Kidney epithelial cell (primary cell): ENCODE measurements around the gene CLDN14. TPM values are rescaled to one million over a fixed set of nuclear protein-coding genes. Genes with fewer than 3 reads are reported as not detected.

Experiments
- DNase-seq: peaks from one replicate; pipeline ENCODE4 v3.0.0-alpha.2; 2010; ENCODE audit warnings: low read depth
- H3K27me3 ChIP-seq: 2 replicates; pipeline ENCODE4 v1.6.0; 2011; ENCODE audit warnings: low read length; ENCODE audit not compliant: control insufficient read depth, insufficient read depth
- H3K36me3 ChIP-seq: 2 replicates; pipeline ENCODE4 v1.5.1; 2011; ENCODE audit warnings: low read length; ENCODE audit not compliant: control insufficient read depth, insufficient read depth
- H3K4me3 ChIP-seq: 2 replicates; pipeline ENCODE4 v1.5.1; 2011; ENCODE audit warnings: low read depth, mild to moderate bottlenecking, control low read depth, low read length
- total RNA-seq: library from RNA; depleted of rRNA; stranded (reverse); fragments of >200 nt; gene quantifications from 2 replicates; pipeline ENCODE4 v1.2.3, GENCODE V29; 2015
- TF ChIP-seq, protein P1 (sequence below): IDR thresholded peaks from 2 replicates; pipeline ENCODE4 v1.5.1; 2011; ENCODE audit warnings: mild to moderate bottlenecking, moderate library complexity, low read length, control low read depth, inconsistent platforms; ENCODE audit not compliant: insufficient read depth, poor library complexity, severe bottlenecking

Gene CLDN14, protein sequence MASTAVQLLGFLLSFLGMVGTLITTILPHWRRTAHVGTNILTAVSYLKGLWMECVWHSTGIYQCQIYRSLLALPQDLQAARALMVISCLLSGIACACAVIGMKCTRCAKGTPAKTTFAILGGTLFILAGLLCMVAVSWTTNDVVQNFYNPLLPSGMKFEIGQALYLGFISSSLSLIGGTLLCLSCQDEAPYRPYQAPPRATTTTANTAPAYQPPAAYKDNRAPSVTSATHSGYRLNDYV
- total RNA-seq = 2.1 and 2.8 TPM in 2 replicates

DNA sequence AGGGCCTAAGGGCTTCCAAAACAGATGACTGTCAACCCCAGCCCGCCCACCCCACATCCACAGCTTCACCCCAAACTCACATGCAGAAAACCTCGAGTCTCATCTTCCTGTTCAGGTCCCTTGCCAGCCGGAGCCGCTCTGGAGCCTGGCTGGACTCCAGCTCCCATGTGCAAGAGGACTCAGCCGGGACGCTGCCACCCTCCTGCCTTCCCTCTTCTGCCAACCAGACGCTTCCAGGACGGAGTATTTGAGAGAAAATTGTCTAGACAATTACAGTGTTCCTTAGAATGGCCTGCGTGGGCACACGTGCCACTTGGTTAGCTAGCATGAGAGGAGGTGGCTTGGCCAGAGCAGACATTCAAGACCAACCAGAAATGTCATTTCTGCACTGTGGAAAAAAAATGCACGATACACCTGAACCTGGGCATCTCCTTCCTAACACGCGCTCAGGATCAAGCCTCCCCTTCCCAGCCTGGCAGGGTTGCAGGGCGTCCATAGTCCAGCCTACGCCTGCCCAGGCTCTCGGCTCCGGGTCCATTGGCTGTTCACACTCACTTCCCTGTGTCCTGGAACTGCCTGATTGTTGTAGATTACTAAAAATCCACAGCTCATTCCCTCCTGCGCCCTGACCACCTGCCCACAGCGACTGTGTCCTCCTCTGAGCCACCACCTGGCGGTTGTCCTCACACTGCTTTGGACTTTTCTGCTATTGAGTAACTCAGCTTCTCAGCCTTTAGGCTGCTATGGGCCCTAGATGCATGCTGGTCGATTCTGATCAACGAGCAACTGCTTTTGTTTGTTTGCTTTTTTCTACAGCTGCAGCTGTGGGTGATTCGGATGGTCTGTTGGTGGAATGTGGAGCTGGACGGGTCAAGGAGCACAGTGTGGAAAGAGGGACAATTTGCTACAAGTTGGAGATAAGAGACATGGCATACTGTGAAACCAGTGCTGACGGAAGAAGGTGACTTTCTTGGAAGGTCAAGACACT, at the start of gene CLDN14:
CLDN14 (minus strand) TSS at position 708 of the 988 bp plus-strand sequence. CDS start 18,427 bp downstream, outside the sequence.
- Histone ChIP-seq H3K4me3 (no peak within 1 kb of the TSS), H3K36me3 (no peaks in the 10 kb centered on the region), H3K27me3 (no peaks in the 10 kb centered on the region)
- TF ChIP-seq, protein P1, sequence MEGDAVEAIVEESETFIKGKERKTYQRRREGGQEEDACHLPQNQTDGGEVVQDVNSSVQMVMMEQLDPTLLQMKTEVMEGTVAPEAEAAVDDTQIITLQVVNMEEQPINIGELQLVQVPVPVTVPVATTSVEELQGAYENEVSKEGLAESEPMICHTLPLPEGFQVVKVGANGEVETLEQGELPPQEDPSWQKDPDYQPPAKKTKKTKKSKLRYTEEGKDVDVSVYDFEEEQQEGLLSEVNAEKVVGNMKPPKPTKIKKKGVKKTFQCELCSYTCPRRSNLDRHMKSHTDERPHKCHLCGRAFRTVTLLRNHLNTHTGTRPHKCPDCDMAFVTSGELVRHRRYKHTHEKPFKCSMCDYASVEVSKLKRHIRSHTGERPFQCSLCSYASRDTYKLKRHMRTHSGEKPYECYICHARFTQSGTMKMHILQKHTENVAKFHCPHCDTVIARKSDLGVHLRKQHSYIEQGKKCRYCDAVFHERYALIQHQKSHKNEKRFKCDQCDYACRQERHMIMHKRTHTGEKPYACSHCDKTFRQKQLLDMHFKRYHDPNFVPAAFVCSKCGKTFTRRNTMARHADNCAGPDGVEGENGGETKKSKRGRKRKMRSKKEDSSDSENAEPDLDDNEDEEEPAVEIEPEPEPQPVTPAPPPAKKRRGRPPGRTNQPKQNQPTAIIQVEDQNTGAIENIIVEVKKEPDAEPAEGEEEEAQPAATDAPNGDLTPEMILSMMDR = no peak
- no peak for DNase-seq

DNA sequence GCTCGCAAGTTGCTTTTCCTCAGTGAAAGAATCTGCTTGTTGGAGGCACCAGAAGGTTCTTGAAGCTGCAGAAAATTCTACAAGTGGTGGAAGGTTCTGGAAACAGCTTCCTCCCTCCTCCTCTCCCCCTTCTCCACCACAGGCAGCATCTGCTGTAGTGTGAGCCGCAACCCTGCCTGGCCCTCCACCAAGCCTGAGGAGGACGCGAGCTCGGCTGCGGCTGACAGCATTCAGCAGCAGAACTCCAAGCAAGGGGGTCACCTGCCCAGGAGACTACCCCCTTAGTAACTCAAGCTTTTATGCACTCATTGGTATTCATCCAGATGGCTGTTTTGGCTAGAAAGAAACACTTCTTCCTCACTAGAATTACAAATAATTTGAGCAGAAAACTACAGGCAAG, 48.8 kb upstream of the CLDN14 start:
- TF ChIP-seq, protein P1 = no peak

DNA sequence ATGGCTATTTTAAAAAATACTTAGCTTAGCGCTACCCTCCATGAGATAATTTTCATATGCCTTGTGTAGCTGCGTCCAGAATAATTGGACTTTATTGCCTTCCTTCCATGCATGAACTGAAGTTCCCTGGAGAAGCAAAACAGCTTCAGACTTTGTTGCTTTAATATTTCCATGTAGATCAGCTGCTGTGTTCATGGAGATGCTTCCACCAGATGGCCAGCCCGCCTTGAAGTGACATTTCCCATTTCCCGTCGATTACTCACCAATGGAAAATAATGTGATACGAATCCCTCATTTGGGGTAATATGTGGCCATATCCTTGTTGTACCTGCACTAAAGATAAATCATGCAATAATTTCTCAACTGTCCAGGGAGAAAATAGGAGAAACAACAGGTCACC, 47.4 kb upstream of the CLDN14 start:
- TF ChIP-seq, protein P1 = no peak
- H3K36me3 ChIP-seq = no peaks in the 10 kb centered on the region
- H3K4me3 ChIP-seq = no peak overlapping the region
- DNase-seq = no peak
- H3K27me3 ChIP-seq = peaks cover 8% of the 10 kb centered on the region

More for the DNA sequence above, 48.8 kb upstream of the CLDN14 start:
- Histone ChIP-seq H3K36me3 (no peaks in the 10 kb centered on the region), H3K27me3 (peaks cover 8% of the 10 kb centered on the region), H3K4me3 (no peak overlapping the region)
- no peak for DNase-seq

DNA sequence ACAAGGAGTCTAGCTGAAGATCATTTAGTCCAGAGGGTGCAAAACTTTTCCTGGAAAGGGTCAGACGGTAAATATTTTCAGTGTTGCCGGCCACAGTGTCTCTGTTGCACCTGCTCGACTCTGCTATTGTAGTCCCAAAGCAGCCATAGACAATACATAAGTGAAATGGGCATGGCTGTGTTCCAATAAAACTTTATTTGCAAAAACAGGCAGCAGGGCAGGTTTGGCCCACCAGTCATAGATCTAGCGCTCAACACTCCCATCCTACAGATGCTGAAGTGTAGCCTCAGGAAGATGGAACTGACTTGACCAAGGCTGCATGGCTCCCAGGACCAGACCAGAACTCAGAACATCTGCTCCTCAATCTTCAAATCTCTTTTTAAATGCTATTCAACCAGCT, 46.2 kb upstream of the CLDN14 start:
- Histone ChIP-seq H3K36me3 (no peaks in the 10 kb centered on the region), H3K4me3 (no peak overlapping the region), H3K27me3 (peaks cover 9% of the 10 kb centered on the region)
- TF ChIP-seq, protein P1 = no peak
- DNase-seq = no peak

DNA sequence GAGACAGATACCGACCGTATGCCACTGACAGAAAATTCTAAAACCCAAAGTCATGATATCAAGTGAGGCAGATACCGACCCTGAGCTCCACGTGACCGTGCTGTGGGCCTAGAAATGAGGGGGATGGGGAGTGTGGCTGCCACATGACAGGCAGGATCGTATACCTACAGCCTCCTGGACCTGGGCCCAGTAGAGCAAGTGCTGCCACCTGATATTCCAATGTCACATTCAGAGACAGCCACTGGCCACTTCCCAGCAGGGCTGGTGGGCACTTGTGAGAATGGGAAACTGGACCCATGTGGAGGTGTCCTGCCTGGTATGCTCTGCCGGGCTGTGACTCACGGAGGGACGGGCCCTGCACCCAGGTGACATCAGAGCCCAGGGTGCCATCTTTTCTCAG, 44.6 kb upstream of the CLDN14 start:
- no peak for DNase-seq
- H3K36me3 ChIP-seq = no peaks in the 10 kb centered on the region
- H3K27me3 ChIP-seq = peaks cover 9% of the 10 kb centered on the region
- TF ChIP-seq, protein P1 = no peak
- H3K4me3 ChIP-seq = no peak overlapping the region
